ENCODE measurements around the gene CDC42BPB. TPM values are rescaled to one million over a fixed set of nuclear protein-coding genes. Genes with fewer than 3 reads are reported as not detected.

The CDC42BPB gene
- total RNA-seq, 1 donor from 2014 or later, result 68.4 TPM

DNA sequence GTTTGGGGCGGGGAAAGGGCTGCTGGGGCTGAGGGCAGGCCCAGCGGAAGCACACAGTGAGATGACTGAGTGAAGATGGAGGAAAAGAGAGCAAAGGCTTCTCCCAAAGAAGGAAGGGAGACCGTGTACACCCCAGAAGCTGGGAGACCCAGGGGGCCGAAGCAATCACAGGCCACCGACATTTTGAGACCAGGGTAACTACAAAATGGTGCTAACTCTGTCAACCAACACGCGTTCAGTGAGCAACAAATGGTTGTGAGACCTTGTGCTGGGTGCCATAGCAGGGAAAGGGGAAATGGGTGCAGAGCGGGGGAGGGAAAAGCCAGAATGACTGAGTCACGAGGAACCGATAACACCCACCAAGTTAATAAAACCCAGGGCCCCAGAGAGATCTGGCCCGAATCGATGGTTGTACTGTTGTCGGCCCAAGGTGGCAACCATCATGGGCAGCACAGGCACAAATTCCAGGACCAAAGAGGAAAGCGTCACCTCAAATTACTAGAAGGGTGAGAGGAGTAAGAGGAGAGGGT, 50.3 kb downstream of the CDC42BPB start:
- no peak for DNase-seq (ENCODE audit: low read depth)
- TF ChIP-seq, protein P1, sequence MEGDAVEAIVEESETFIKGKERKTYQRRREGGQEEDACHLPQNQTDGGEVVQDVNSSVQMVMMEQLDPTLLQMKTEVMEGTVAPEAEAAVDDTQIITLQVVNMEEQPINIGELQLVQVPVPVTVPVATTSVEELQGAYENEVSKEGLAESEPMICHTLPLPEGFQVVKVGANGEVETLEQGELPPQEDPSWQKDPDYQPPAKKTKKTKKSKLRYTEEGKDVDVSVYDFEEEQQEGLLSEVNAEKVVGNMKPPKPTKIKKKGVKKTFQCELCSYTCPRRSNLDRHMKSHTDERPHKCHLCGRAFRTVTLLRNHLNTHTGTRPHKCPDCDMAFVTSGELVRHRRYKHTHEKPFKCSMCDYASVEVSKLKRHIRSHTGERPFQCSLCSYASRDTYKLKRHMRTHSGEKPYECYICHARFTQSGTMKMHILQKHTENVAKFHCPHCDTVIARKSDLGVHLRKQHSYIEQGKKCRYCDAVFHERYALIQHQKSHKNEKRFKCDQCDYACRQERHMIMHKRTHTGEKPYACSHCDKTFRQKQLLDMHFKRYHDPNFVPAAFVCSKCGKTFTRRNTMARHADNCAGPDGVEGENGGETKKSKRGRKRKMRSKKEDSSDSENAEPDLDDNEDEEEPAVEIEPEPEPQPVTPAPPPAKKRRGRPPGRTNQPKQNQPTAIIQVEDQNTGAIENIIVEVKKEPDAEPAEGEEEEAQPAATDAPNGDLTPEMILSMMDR (conservative IDR thresholded peaks at IDR 0.05; ENCODE audit: low read depth, low read length), result no peak
- no peak overlapping the region for H3K4me3 ChIP-seq (ENCODE audit: low read depth, low read length)

DNA sequence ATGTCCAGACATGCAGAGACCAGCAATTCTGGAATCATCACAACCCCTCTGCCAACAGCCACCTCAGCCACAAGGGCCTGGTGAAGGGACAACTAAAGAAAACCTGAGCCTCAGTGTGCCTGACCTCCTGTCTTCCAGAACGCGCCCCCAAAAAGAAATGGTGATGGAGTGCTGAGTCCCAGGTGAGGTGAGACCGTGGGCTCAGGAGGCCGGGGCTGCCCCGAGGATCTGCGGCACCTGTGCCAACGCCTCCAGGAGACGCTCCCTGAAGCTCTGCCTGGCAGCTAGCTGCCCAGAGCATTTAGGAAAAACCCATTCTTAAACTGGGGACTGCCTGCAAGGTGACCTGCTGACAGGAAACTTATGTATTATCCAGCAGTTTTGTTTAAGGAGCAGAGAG, 51.2 kb downstream of the CDC42BPB start:
- no peak overlapping the region for H3K4me3 ChIP-seq (ENCODE audit: low read depth, low read length)
- DNase-seq (ENCODE audit: low read depth), result no peak
- TF ChIP-seq, protein P1 (conservative IDR thresholded peaks at IDR 0.05; ENCODE audit: low read depth, low read length), result no peak

DNA sequence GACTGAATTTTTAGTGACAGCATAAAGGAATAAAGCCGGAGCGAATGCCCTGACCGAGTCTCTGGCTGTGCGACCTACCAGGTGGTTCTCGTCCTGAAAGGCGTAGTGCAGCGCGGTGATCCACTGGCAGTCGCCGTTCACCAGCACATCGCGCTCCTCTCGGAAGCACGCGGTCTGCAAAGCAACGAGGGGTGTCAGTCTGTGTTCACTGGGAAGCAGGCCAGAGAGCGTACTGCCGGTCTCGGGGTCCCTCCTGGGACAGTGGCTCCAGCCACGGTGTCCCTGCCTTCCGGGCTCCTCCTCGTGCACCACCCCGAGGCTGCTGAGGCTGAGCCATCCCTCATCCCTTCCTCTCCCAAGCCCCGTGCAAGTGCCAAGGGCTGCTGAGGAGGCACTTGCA, 53.5 kb downstream of the CDC42BPB start:
- H3K4me3 ChIP-seq (ENCODE audit: low read depth, low read length), result no peak overlapping the region
- DNase-seq (ENCODE audit: low read depth), result no peak
- TF ChIP-seq, protein P1 (conservative IDR thresholded peaks at IDR 0.05; ENCODE audit: low read depth, low read length), result no peak

DNA sequence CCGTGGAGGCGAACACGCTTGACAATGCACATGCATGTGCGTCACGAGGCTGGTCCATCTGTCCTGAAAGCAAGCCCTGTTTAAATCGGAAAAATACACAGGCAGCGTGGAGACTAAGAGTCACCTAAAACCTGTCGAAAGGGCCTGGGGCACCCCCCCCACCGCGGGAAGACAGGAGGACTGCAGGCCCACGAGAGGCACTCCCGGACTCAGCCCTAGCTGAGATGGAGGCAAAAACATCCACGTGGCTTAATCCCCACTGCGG, 54.1 kb downstream of the CDC42BPB start:
- DNase-seq (ENCODE audit: low read depth), result no peak
- TF ChIP-seq, protein P1 (conservative IDR thresholded peaks at IDR 0.05; ENCODE audit: low read depth, low read length), result no peak
- no peak overlapping the region for H3K4me3 ChIP-seq (ENCODE audit: low read depth, low read length)

DNA sequence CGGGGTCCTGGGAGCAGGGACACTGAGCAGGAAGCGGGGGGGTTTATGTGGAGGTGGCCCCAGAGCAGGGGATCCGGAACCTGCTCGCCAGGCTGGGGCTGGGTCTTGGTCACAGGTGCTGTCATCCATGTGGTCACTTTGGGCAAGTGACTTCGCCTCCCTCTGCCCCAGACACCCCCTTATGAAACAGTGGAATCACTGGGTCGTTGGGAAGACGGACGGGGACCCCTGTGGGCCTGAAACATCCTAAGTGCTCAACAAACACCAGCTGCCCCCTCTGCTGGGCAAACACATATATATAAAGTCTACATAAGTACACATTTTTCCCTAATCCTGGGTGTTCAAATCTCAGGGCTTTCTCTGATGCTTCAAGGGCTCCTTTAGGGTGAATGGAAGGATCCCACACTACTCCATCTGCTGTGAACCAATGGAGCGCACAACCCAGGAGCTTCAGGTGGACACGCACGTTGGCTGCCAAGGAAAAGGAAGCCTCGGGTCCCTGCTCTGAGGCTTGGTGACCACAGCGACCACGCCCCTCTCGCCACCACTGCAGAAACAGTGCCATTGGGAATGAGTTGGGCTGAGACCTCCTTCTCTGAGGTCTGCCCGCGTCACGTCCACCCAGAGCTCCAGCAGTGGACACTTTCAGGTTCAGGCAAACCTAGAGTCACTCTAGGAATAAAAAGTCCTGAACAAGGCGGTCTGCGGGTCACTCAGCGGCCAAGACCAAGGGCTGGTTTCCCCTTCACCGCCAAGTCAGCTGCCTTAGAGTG, 54.6 kb downstream of the CDC42BPB start:
- TF ChIP-seq, protein P1 (conservative IDR thresholded peaks at IDR 0.05; ENCODE audit: low read depth, low read length), result no peak

DNA sequence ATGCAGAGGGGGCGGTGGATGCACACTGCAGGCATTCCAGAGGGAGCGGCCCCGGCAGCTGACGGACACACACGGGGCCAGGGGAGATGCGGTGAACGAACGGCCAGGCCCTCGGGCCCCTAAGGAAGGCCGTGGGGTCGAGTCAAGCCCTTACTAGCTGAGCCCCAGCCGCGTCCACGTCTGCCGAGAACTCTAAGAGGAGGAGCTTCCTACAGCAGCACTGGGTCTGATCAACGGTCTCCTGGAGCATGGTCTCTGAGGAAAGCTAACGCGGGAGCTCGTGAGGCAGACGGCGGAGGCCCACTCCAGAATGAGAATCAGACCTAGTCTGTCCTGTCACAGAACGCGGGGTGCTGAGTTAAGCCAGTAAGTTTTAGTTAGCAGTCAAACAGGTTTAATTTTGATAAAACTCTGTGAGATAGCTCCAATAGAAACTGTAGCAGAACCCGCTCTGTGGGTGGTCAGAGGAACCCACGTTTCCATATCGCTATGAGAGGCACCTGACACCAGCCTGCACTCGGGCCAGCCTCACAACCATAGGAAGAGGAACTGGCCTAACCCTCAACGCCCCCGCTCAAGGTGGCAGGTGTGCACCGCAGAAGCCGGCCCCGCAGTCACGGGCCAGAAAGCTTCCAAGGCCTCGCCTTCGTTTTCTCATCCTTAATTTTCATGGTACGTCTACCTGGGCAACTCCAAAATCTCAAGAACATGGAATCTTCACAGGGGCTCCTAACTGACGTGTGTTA, 55.5 kb downstream of the CDC42BPB start:
- DNase-seq (ENCODE audit: low read depth), result no peak
- TF ChIP-seq, protein P1 (conservative IDR thresholded peaks at IDR 0.05; ENCODE audit: low read depth, low read length), result no peak
- H3K4me3 ChIP-seq (ENCODE audit: low read depth, low read length), result no peak overlapping the region

More for the DNA sequence above, 54.6 kb downstream of the CDC42BPB start:
- DNase-seq (ENCODE audit: low read depth), result no peak
- H3K4me3 ChIP-seq (ENCODE audit: low read depth, low read length), result no peak overlapping the region

Data from epithelial cell of proximal tubule (primary cell).